BJ (cell line): Measurements from ENCODE around the gene SEC11C. TPM values are rescaled to one million over a fixed set of nuclear protein-coding genes. Genes with fewer than 3 reads are reported as not detected.

Source experiments
- CTCF ChIA-PET: fragments of 350-600 bp; formaldehyde crosslinking; extraction: SDS; loops from one replicate; lab custom pipeline; 2021; ENCODE audit warnings: antibody characterized with exemption, inconsistent platforms; lab: Yijun Ruan, JAX
- POLR2A ChIA-PET: fragments of 300-600 bp; sonication (Branson Sonifier 250); formaldehyde crosslinking; extraction: SDS; loops from one replicate; lab custom pipeline; 2021; ENCODE audit warnings: antibody characterized with exemption; lab: Charles Lee
- DNase-seq: peaks from one replicate; pipeline ENCODE4 v3.0.0-alpha.2; 2011; ENCODE audit warnings: low read depth
- H3K27me3 ChIP-seq: 2 replicates; pipeline ENCODE4 v1.6.0; 2011; ENCODE audit warnings: low read length; ENCODE audit not compliant: control insufficient read depth, insufficient read depth
- H3K36me3 ChIP-seq: 2 replicates; pipeline ENCODE4 v1.5.1; 2011; ENCODE audit warnings: low read length; ENCODE audit not compliant: control insufficient read depth, insufficient read depth
- H3K4me3 ChIP-seq: 2 replicates; pipeline ENCODE4 v1.5.1; 2011; ENCODE audit warnings: low read depth, mild to moderate bottlenecking, control low read depth, low read length
- CTCF ChIP-seq: IDR thresholded peaks from 2 replicates; pipeline ENCODE4 v1.5.1; 2011; ENCODE audit warnings: low read depth, mild to moderate bottlenecking, control low read depth, inconsistent platforms, low read length, moderate library complexity; ENCODE audit not compliant: insufficient read depth
- polyA minus RNA-seq: library from RNA; depleted of rRNA, polyadenylated mRNA; stranded (reverse); fragments of >200 nt; gene quantifications from 2 replicates; pipeline ENCODE4 v1.2.3, GENCODE V29; 2011; rRNA and poly(A)+ RNA removed
- polyA plus RNA-seq: library from polyadenylated mRNA; depleted of rRNA; stranded (reverse); fragments of >200 nt; gene quantifications from 2 replicates; pipeline ENCODE4 v1.2.3, GENCODE V29; 2011; rRNA removed

Gene SEC11C
- polyA plus RNA-seq = 18.2 and 32.0 TPM in 2 replicates
- polyA minus RNA-seq = 3.3 and 4.4 TPM in 2 replicates

- H3K4me3 ChIP-seq = peak within 1 kb of the TSS; percentile 86
- no peak for TF ChIP-seq CTCF
- H3K36me3 ChIP-seq = no peaks in the 10 kb centered on the region
- CTCF ChIA-PET = interaction anchor here (1.2 kb wide), 1 partner anchor 13 kb away, joined by 4 read pairs; no protein-coding TSS in a partner anchor
- POLR2A ChIA-PET = no interaction called here
- peaks cover 7% of the 10 kb centered on the region for H3K27me3 ChIP-seq
- peak; percentile 72 for DNase-seq
Measured at GRCh38 chr18:59139615-59140301, at the start of gene SEC11C. SEC11C (plus strand) TSS chr18:59139884; CDS start chr18:59139949, 65 bp downstream.

GRCh38 chr18:59090966-59091603 is 48.6 kb upstream of the SEC11C start:
- TF ChIP-seq CTCF = no peak

GRCh38 chr18:59093668-59094067 is 46.0 kb upstream of the SEC11C start:
- peaks cover 16% of the 10 kb centered on the region for H3K27me3 ChIP-seq
- ChIA-PET CTCF (no interaction called here), POLR2A (interaction anchor here (0.7 kb wide), 1 partner anchor 561 kb away, joined by 3 read pairs; no protein-coding TSS in a partner anchor)
- DNase-seq = no peak
- TF ChIP-seq CTCF = no peak
- H3K4me3 ChIP-seq = no peak overlapping the region
- no peaks in the 10 kb centered on the region for H3K36me3 ChIP-seq

More at GRCh38 chr18:59090966-59091603, 48.6 kb upstream of the SEC11C start:
- H3K27me3 ChIP-seq = peaks cover 7% of the 10 kb centered on the region
- ChIA-PET POLR2A (no interaction called here), CTCF (interaction anchor here (0.9 to 1.8 kb wide), 2 partner anchors 7 to 58 kb away, joined by 3 to 7 read pairs; no protein-coding TSS in a partner anchor)
- H3K4me3 ChIP-seq = no peak overlapping the region
- H3K36me3 ChIP-seq = no peaks in the 10 kb centered on the region
- no peak for DNase-seq

- Histone ChIP-seq H3K27me3 (peaks cover 16% of the 10 kb centered on the region), H3K36me3 (no peaks in the 10 kb centered on the region), H3K4me3 (no peak overlapping the region)
- CTCF ChIA-PET = interaction anchor here (0.9 kb wide), 1 partner anchor 20 kb away, joined by 3 read pairs; no protein-coding TSS in a partner anchor
- POLR2A ChIA-PET = no interaction called here
- TF ChIP-seq CTCF = no peak
- DNase-seq = no peak
Measured at GRCh38 chr18:59094569-59094968, 45.1 kb upstream of the SEC11C start.
